Measurements from ENCODE around the gene MTHFD2L.
"Not testable (repeated sequence)": the region's sequence is repeated elsewhere in the genome, so short reads cannot be mapped to it uniquely, and the experiment has no call there.

Gene MTHFD2L

GRCh38 chr4:74189331-74190043 is 31.6 kb downstream of the MTHFD2L start:
- Histone ChIP-seq H3K27ac (ENCODE audit: low read depth, low read length) (no peak overlapping the region), H3K4me1 (ENCODE audit: control insufficient read depth, insufficient read depth, low read length) (no peaks in the 10 kb centered on the region), H3K36me3 (ENCODE audit: control insufficient read depth, insufficient read depth, low read length) (no peaks in the 10 kb centered on the region), H3K9ac (ENCODE audit: low read length) (no peak overlapping the region), H3K27me3 (ENCODE audit: control insufficient read depth, insufficient read depth, low read length) (no peaks in the 10 kb centered on the region), H3K9me3 (ENCODE audit: control insufficient read depth, insufficient read depth, low read depth, low read length) (no peaks in the 10 kb centered on the region), H3K4me3 (ENCODE audit: low read depth, low read length) (no peak overlapping the region)

GRCh38 chr4:74190332-74190731 is 32.4 kb downstream of the MTHFD2L start:
- no peak overlapping the region for H3K27ac ChIP-seq (ENCODE audit: low read depth, low read length)
- H3K9ac ChIP-seq (ENCODE audit: low read length), result no peak overlapping the region
- no peaks in the 10 kb centered on the region for H3K9me3 ChIP-seq (ENCODE audit: control insufficient read depth, insufficient read depth, low read depth, low read length)
- no peaks in the 10 kb centered on the region for H3K4me1 ChIP-seq (ENCODE audit: control insufficient read depth, insufficient read depth, low read length)
- H3K36me3 ChIP-seq (ENCODE audit: control insufficient read depth, insufficient read depth, low read length), result no peaks in the 10 kb centered on the region
- no peak overlapping the region for H3K4me3 ChIP-seq (ENCODE audit: low read depth, low read length)
- no peaks in the 10 kb centered on the region for H3K27me3 ChIP-seq (ENCODE audit: control insufficient read depth, insufficient read depth, low read length)

- Histone ChIP-seq H3K4me1 (ENCODE audit: control insufficient read depth, insufficient read depth, low read length) (no peaks in the 10 kb centered on the region), H3K27me3 (ENCODE audit: control insufficient read depth, insufficient read depth, low read length) (no peaks in the 10 kb centered on the region), H3K4me3 (ENCODE audit: low read depth, low read length) (no peak overlapping the region), H3K9me3 (ENCODE audit: control insufficient read depth, insufficient read depth, low read depth, low read length) (no peaks in the 10 kb centered on the region), H3K36me3 (ENCODE audit: control insufficient read depth, insufficient read depth, low read length) (no peaks in the 10 kb centered on the region), H3K27ac (ENCODE audit: low read depth, low read length) (no peak overlapping the region), H3K9ac (ENCODE audit: low read length) (no peak overlapping the region)
Measured at GRCh38 chr4:74190919-74191397, 33.0 kb downstream of the MTHFD2L start.

DNA sequence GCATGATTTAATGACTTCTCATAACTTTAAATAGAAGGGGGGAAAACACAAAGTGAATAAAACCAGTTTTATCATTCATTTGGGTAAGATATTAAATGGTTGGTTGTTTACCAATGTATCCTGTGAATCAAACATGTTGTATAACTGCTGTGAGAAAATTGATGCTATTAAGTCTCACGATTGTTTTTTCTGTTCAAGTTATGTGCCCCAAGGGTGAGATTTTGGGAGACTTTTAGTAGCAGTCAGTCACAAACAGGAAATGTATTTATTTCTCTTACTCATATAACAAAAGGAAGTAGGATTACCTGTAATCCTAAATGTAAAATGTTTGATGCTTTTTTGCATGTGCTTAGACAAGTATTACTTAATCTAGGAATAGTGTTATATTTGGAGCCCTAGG is 39.2 kb downstream of the MTHFD2L start:
- H3K27me3 ChIP-seq (ENCODE audit: control insufficient read depth, insufficient read depth, low read length), result no peaks in the 10 kb centered on the region
- H3K9ac ChIP-seq (ENCODE audit: low read length), result no peak overlapping the region
- no peak overlapping the region for H3K27ac ChIP-seq (ENCODE audit: low read depth, low read length)
- H3K4me3 ChIP-seq (ENCODE audit: low read depth, low read length), result no peak overlapping the region
- H3K9me3 ChIP-seq (ENCODE audit: control insufficient read depth, insufficient read depth, low read depth, low read length), result no peaks in the 10 kb centered on the region
- H3K36me3 ChIP-seq (ENCODE audit: control insufficient read depth, insufficient read depth, low read length), result no peaks in the 10 kb centered on the region
- no peaks in the 10 kb centered on the region; the same call in 1 of the 2 replicates for H3K4me1 ChIP-seq (ENCODE audit: control insufficient read depth, insufficient read depth, low read length)

DNA sequence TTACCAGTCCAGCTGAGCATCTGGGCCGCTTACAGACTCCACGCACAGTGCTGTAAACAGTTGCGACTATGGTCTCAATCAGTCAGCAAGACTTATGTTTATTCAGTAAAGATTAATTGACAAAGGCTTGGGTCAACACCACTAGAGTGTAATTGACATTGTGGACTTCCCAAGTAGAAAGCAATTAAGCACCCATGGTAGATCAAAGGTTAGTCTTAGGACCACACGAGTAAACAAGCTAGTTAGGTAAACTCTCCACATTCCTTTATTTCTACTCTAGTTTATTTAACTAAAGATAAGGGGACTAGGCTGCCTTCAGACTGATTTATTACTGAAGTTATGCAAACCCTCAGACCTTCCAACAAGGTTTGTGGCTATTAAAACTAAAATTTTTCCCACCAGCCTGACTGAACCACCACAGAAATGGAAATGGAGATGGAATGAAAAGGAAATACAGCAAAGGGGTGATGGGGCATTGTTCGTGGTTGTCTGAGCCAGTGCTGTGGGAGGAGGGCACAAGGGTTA is 44.2 kb downstream of the MTHFD2L start:
- no peak overlapping the region for H3K27ac ChIP-seq (ENCODE audit: low read depth, low read length)
- peaks cover 10% of the 10 kb centered on the region; the same call in 1 of the 2 replicates for H3K4me1 ChIP-seq (ENCODE audit: control insufficient read depth, insufficient read depth, low read length)
- H3K27me3 ChIP-seq (ENCODE audit: control insufficient read depth, insufficient read depth, low read length), result no peaks in the 10 kb centered on the region
- no peaks in the 10 kb centered on the region for H3K36me3 ChIP-seq (ENCODE audit: control insufficient read depth, insufficient read depth, low read length)
- H3K9ac ChIP-seq (ENCODE audit: low read length), result no peak overlapping the region
- no peaks in the 10 kb centered on the region for H3K9me3 ChIP-seq (ENCODE audit: control insufficient read depth, insufficient read depth, low read depth, low read length)
- no peak overlapping the region for H3K4me3 ChIP-seq (ENCODE audit: low read depth, low read length)

GRCh38 chr4:74203467-74203866 is 45.5 kb downstream of the MTHFD2L start:
- Histone ChIP-seq H3K27me3 (ENCODE audit: control insufficient read depth, insufficient read depth, low read length) (no peaks in the 10 kb centered on the region), H3K27ac (ENCODE audit: low read depth, low read length) (no peak overlapping the region), H3K9ac (ENCODE audit: low read length) (no peak overlapping the region), H3K4me1 (ENCODE audit: control insufficient read depth, insufficient read depth, low read length) (peaks cover 17% of the 10 kb centered on the region; the same call in 1 of the 2 replicates), H3K36me3 (ENCODE audit: control insufficient read depth, insufficient read depth, low read length) (no peaks in the 10 kb centered on the region), H3K9me3 (ENCODE audit: control insufficient read depth, insufficient read depth, low read depth, low read length) (no peaks in the 10 kb centered on the region), H3K4me3 (ENCODE audit: low read depth, low read length) (no peak overlapping the region)

- no peak overlapping the region for H3K4me3 ChIP-seq (ENCODE audit: low read depth, low read length)
- H3K4me1 ChIP-seq (ENCODE audit: control insufficient read depth, insufficient read depth, low read length), result peaks cover 17% of the 10 kb centered on the region; the same call in 1 of the 2 replicates
- H3K27me3 ChIP-seq (ENCODE audit: control insufficient read depth, insufficient read depth, low read length), result no peaks in the 10 kb centered on the region
- no peaks in the 10 kb centered on the region for H3K36me3 ChIP-seq (ENCODE audit: control insufficient read depth, insufficient read depth, low read length)
- H3K9me3 ChIP-seq (ENCODE audit: control insufficient read depth, insufficient read depth, low read depth, low read length), result no peaks in the 10 kb centered on the region
- H3K27ac ChIP-seq (ENCODE audit: low read depth, low read length), result no peak overlapping the region
- no peak overlapping the region for H3K9ac ChIP-seq (ENCODE audit: low read length)
Measured at GRCh38 chr4:74205046-74205445, 47.1 kb downstream of the MTHFD2L start.

DNA sequence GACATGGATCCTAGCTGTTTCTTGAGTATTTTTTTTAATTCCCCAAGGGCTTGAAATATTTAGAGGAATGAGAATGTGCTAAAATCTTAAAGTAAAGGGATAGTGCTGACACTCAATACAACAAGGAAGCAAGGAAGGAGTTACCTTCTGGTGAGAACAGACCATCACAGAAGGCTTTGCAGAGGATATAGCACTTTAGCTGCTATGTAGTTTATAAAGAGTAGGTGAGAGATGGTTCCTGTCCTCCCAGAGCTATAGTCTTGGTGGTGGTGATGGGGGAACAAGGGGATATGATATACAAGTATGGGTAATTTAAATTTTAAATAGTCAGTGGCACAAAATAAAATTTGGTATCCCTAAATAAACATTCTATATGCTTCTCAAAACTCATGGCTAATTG is 47.6 kb downstream of the MTHFD2L start:
- H3K9ac ChIP-seq (ENCODE audit: low read length), result no peak overlapping the region
- H3K27me3 ChIP-seq (ENCODE audit: control insufficient read depth, insufficient read depth, low read length), result no peaks in the 10 kb centered on the region
- no peak overlapping the region for H3K4me3 ChIP-seq (ENCODE audit: low read depth, low read length)

DNA sequence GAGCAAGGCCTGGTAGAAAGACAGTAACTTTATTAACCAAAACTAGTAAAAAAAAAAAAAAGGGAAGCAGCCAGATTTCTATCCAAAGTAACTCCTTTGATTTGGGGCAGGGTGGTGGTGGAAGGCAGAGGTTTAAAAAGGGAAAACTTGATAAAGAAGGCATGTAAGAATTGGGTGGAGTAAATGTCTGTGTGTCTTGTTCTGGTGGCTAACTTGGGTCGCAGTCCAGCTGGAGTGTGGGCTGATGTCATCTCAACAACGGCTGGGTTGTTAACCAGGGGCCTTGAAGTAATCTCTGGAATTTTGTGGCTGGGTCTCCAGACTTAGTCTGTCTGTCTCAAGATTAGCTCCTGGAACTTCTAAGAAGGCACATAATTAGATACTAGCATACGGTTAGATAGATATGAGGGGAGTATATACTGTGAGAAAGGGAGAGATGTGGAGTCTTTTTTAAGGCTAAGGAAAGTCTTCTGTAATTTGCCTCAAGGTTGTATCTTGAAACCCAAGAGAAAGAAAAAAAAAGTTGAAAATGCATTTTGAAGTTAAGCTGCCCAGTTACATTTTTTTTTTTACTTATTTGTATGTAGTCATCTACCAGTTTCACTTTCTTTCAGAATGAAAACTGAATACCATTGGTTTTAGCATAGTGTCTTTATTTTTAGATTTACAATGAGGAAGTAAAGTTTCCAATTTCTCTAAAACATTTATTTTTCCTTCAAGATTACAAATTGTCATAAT is 48.3 kb downstream of the MTHFD2L start:
- Histone ChIP-seq H3K27me3 (ENCODE audit: control insufficient read depth, insufficient read depth, low read length) (no peaks in the 10 kb centered on the region), H3K9ac (ENCODE audit: low read length) (no peak overlapping the region), H3K4me3 (ENCODE audit: low read depth, low read length) (no peak overlapping the region), H3K36me3 (ENCODE audit: control insufficient read depth, insufficient read depth, low read length) (no peaks in the 10 kb centered on the region), H3K27ac (ENCODE audit: low read depth, low read length) (no peak overlapping the region; the same call in 1 of the 2 replicates), H3K9me3 (ENCODE audit: control insufficient read depth, insufficient read depth, low read depth, low read length) (no peaks in the 10 kb centered on the region), H3K4me1 (ENCODE audit: control insufficient read depth, insufficient read depth, low read length) (peaks cover 17% of the 10 kb centered on the region; the same call in 1 of the 2 replicates)

More for the DNA sequence above, 47.6 kb downstream of the MTHFD2L start:
- H3K4me1 ChIP-seq (ENCODE audit: control insufficient read depth, insufficient read depth, low read length), result peaks cover 17% of the 10 kb centered on the region; the same call in 1 of the 2 replicates
- no peaks in the 10 kb centered on the region for H3K36me3 ChIP-seq (ENCODE audit: control insufficient read depth, insufficient read depth, low read length)
- no peaks in the 10 kb centered on the region for H3K9me3 ChIP-seq (ENCODE audit: control insufficient read depth, insufficient read depth, low read depth, low read length)
- H3K27ac ChIP-seq (ENCODE audit: low read depth, low read length), result no peak overlapping the region

- not testable (repeated sequence) for H3K27ac ChIP-seq (ENCODE audit: low read depth, low read length); H3K27me3 ChIP-seq (ENCODE audit: control insufficient read depth, insufficient read depth, low read length); H3K9me3 ChIP-seq (ENCODE audit: control insufficient read depth, insufficient read depth, low read depth, low read length); H3K9ac ChIP-seq (ENCODE audit: low read length); H3K4me3 ChIP-seq (ENCODE audit: low read depth, low read length); H3K36me3 ChIP-seq (ENCODE audit: control insufficient read depth, insufficient read depth, low read length)
- H3K4me1 ChIP-seq (ENCODE audit: control insufficient read depth, insufficient read depth, low read length), result peaks cover 13% of the 10 kb centered on the region
Measured at GRCh38 chr4:74214457-74215159, 56.7 kb downstream of the MTHFD2L start.
